GM12878 (cell line): Measurements from ENCODE around the gene LRP5. TPM values are rescaled to one million over a fixed set of nuclear protein-coding genes. Genes with fewer than 3 reads are reported as not detected.

Source experiments
- ASH2L ChIP-seq: fragments of 300-600, 200-600 bp; sonication (generic); IDR thresholded peaks from 2 replicates; pipeline ENCODE4 v1.6.1; 2017; ENCODE audit warnings: low read depth, mild to moderate bottlenecking, borderline replicate concordance
- ATF7 ChIP-seq: fragments of 450-650 bp; IDR thresholded peaks from 2 replicates; pipeline ENCODE4 v1.6.1; 2016; ENCODE audit warnings: low read depth, mild to moderate bottlenecking
- CHD2 ChIP-seq: IDR thresholded peaks from 2 replicates; pipeline ENCODE4 v1.6.1; 2011; ENCODE audit warnings: low read depth, low read length, improper control_type of control experiment, borderline replicate concordance
- CREB1 ChIP-seq: IDR thresholded peaks from 2 replicates; pipeline ENCODE4 v1.6.1; 2012; ENCODE audit warnings: low read depth, mild to moderate bottlenecking, inconsistent platforms
- E2F8 ChIP-seq: fragments of 450-650 bp; IDR thresholded peaks from 2 replicates; pipeline ENCODE4 v1.6.1; 2018; ENCODE audit warnings: mild to moderate bottlenecking, low read depth, moderate library complexity; ENCODE audit not compliant: partially characterized antibody
- ETV6 ChIP-seq, 2 experiments: fragments of 450-650 bp in 1 of 2; IDR thresholded peaks in 1 of 2; conservative IDR thresholded peaks in 1 of 2; 2 replicates each; pipeline ENCODE4 v1.6.1; 2014; ENCODE audit warnings: antibody characterized with exemption in 1 of 2, borderline replicate concordance in 1 of 2, low read depth in 1 of 2, mild to moderate bottlenecking in 1 of 2, moderate library complexity in 1 of 2
- FOXM1 ChIP-seq: IDR thresholded peaks from 2 replicates; pipeline ENCODE4 v1.6.1; 2012; ENCODE audit warnings: low read depth, mild to moderate bottlenecking, inconsistent platforms, low read length, moderate library complexity
- HDAC6 ChIP-seq: fragments of 200-600 bp; sonication (generic); IDR thresholded peaks from one replicate; pipeline ENCODE4 v1.8.0; 2017; ENCODE audit warnings: antibody characterized with exemption; ENCODE audit not compliant: unreplicated experiment
- IRF3 ChIP-seq: fragments of 450-650 bp; IDR thresholded peaks from 2 replicates; pipeline ENCODE4 v1.6.1; 2014; ENCODE audit warnings: mild to moderate bottlenecking
- JUNB ChIP-seq: IDR thresholded peaks from 2 replicates; pipeline ENCODE4 v1.6.1; 2016; ENCODE audit warnings: antibody characterized with exemption, mild to moderate bottlenecking
- MEF2A ChIP-seq: IDR thresholded peaks from 2 replicates; pipeline ENCODE4 v1.6.1; 2011; ENCODE audit warnings: low read depth, mild to moderate bottlenecking, low read length, moderate library complexity; ENCODE audit not compliant: insufficient read depth
- MEF2B ChIP-seq: fragments of 450-650 bp; IDR thresholded peaks from 2 replicates; pipeline ENCODE4 v1.6.1; 2018; ENCODE audit warnings: mild to moderate bottlenecking, moderate library complexity; ENCODE audit not compliant: partially characterized antibody, poor library complexity, severe bottlenecking
- NRF1 ChIP-seq: conservative IDR thresholded peaks from 2 replicates; pipeline ENCODE4 v1.6.1; 2011; ENCODE audit warnings: mild to moderate bottlenecking, low read depth, low read length, improper control_type of control experiment
- RUNX3 ChIP-seq: IDR thresholded peaks from 2 replicates; pipeline ENCODE4 v1.6.1; 2012; ENCODE audit warnings: low read length, inconsistent platforms
- STAT3 ChIP-seq: IDR thresholded peaks from 2 replicates; pipeline ENCODE4 v1.6.1; 2011; ENCODE audit warnings: low read depth, low read length, improper control_type of control experiment
- SUPT20H ChIP-seq: IDR thresholded peaks from 2 replicates; pipeline ENCODE4 v1.6.1; 2011; ENCODE audit warnings: low read depth, mild to moderate bottlenecking, low read length, moderate library complexity, borderline replicate concordance; ENCODE audit not compliant: control insufficient read depth
- TARDBP ChIP-seq: IDR thresholded peaks from 2 replicates; pipeline ENCODE4 v1.6.1; 2016; ENCODE audit warnings: borderline replicate concordance
- TBL1XR1 ChIP-seq: IDR thresholded peaks from 2 replicates; pipeline ENCODE4 v1.6.1; 2012; ENCODE audit warnings: low read depth, low read length, improper control_type of control experiment
- USF2 ChIP-seq: IDR thresholded peaks from 2 replicates; pipeline ENCODE4 v1.6.1; 2011; ENCODE audit warnings: low read depth, low read length, improper control_type of control experiment, borderline replicate concordance
- ZNF384 ChIP-seq: IDR thresholded peaks from 2 replicates; pipeline ENCODE4 v1.6.1; 2012; ENCODE audit warnings: low read depth, mild to moderate bottlenecking, low read length, improper control_type of control experiment, borderline replicate concordance
- ZNF622 ChIP-seq: fragments of 450-650 bp; IDR thresholded peaks from 2 replicates; pipeline ENCODE4 v1.6.1; 2017; ENCODE audit warnings: mild to moderate bottlenecking, inconsistent platforms
- ZNF687 ChIP-seq: fragments of 450-650 bp; IDR thresholded peaks from 2 replicates; pipeline ENCODE4 v1.6.1; 2017; ENCODE audit warnings: mild to moderate bottlenecking, moderate library complexity
- polyA plus RNA-seq, 11 experiments: library from polyadenylated mRNA; depleted of rRNA in 4 of 11; unstranded in 6 of 11; stranded (reverse) in 5 of 11; fragments of >200 nt; fragmentation: Nextera tagmentation in 4 of 11; fragmentation: Illumina TruSeq in 1 of 11; extraction: Ambion mirVana in 4 of 11; extraction: Trizol in 1 of 11; gene quantifications; 1 replicate in 1 of 11; 2 replicates in 10 of 11; pipeline versions ENCODE4 v1.2.1 to v1.2.3, GENCODE V29; 2011 to 2016; ENCODE audit warnings: inconsistent platforms in 2 of 11, missing spikeins in 2 of 11, low read depth in 1 of 11
- total RNA-seq, 4 experiments: library from RNA; depleted of rRNA in 3 of 4; stranded (reverse); fragments of >200 nt in 3 of 4; fragmentation: Illumina TruSeq in 1 of 4; extraction: Trizol in 1 of 4; gene quantifications; 2 replicates each; pipeline versions ENCODE4 v1.2.1 to v1.2.3, GENCODE V29; 2013 to 2021

Gene LRP5
- total and polyA plus RNA-seq, 10 of the 15 experiments (the other 5 are each of a cell fraction or from before 2014, with no cell fraction given), result 0.37 to 34.0 (median 6.6) TPM

GRCh38 chr11:68271023-68271780, 41.2 kb upstream of the LRP5 start (continued):
- TF ChIP-seq IRF3, result no peak
- no peak for TF ChIP-seq RUNX3
- no peak for TF ChIP-seq HDAC6
- no peak for TF ChIP-seq USF2
- TF ChIP-seq FOXM1, result no peak
- no peak for TF ChIP-seq ZNF622
- no peak for TF ChIP-seq ETV6 (conservative IDR thresholded peaks at IDR 0.05 in 1 of 2, IDR thresholded peaks at IDR 0.05 in 1 of 2; ENCODE audit: borderline replicate concordance in 1 of 2, low read depth in 1 of 2)
- TF ChIP-seq TARDBP, result no peak
- peak; percentile 35; the same call in 1 of the 2 replicates for TF ChIP-seq CREB1
- TF ChIP-seq MEF2B, result no peak
- TF ChIP-seq ASH2L, result no peak
- no peak for TF ChIP-seq NRF1
- peak; percentile 42; the same call in 1 of the 2 replicates for TF ChIP-seq ATF7
- TF ChIP-seq ZNF687, result no peak
- no peak for TF ChIP-seq JUNB
- no peak for TF ChIP-seq ZNF384
- TF ChIP-seq STAT3, result no peak
- no peak for TF ChIP-seq E2F8
- no peak for TF ChIP-seq CHD2
- TF ChIP-seq SUPT20H, result no peak
- TF ChIP-seq MEF2A, result no peak
- no peak for TF ChIP-seq TBL1XR1
